ENCODE results near the gene PRKCA.

The PRKCA gene

GRCh38 chr17:66369830-66370229 lies 67.4 kb downstream of the PRKCA start:
- no peak overlapping the region for H3K27ac ChIP-seq
- no peak overlapping the region for H3K4me3 ChIP-seq (IDR thresholded peaks at IDR 0.05; ENCODE audit: insufficient read depth, low read depth, low read length)
- H3K36me3 ChIP-seq (ENCODE audit: insufficient read depth): no peaks in the 10 kb centered on the region
- H2AFZ ChIP-seq (ENCODE audit: low read depth): no peak overlapping the region
- no peaks in the 10 kb centered on the region for H3K27me3 ChIP-seq (ENCODE audit: insufficient read depth, low read depth)
- no peak for TF ChIP-seq CTCF (conservative IDR thresholded peaks at IDR 0.05; ENCODE audit: low read depth, low read length)
- no peaks in the 10 kb centered on the region for H3K79me2 ChIP-seq (ENCODE audit: insufficient read depth, low read depth)
- no peak overlapping the region for H3K4me2 ChIP-seq
- no peaks in the 10 kb centered on the region for H3K4me1 ChIP-seq (ENCODE audit: low read depth, poor library complexity, severe bottlenecking)
- H4K20me1 ChIP-seq (ENCODE audit: insufficient read depth): no peaks in the 10 kb centered on the region
- no peak overlapping the region for H3K9ac ChIP-seq

GRCh38 chr17:66371561-66371960 lies 69.1 kb downstream of the PRKCA start:
- H3K4me2 ChIP-seq: no peak overlapping the region
- no peaks in the 10 kb centered on the region for H4K20me1 ChIP-seq (ENCODE audit: insufficient read depth)
- H3K36me3 ChIP-seq (ENCODE audit: insufficient read depth): no peaks in the 10 kb centered on the region
- no peaks in the 10 kb centered on the region for H3K27me3 ChIP-seq (ENCODE audit: insufficient read depth, low read depth)
- TF ChIP-seq CTCF (conservative IDR thresholded peaks at IDR 0.05; ENCODE audit: low read depth, low read length): no peak
- H3K4me3 ChIP-seq (IDR thresholded peaks at IDR 0.05; ENCODE audit: insufficient read depth, low read depth, low read length): no peak overlapping the region
- H3K27ac ChIP-seq: no peak overlapping the region
- H3K79me2 ChIP-seq (ENCODE audit: insufficient read depth, low read depth): no peaks in the 10 kb centered on the region
- H3K4me1 ChIP-seq (ENCODE audit: low read depth, poor library complexity, severe bottlenecking): no peaks in the 10 kb centered on the region
- no peak overlapping the region for H3K9ac ChIP-seq
- H2AFZ ChIP-seq (ENCODE audit: low read depth): no peak overlapping the region

- Histone ChIP-seq H3K27ac (no peak overlapping the region), H3K4me2 (no peak overlapping the region), H3K79me2 (ENCODE audit: insufficient read depth, low read depth) (no peaks in the 10 kb centered on the region), H2AFZ (ENCODE audit: low read depth) (no peak overlapping the region), H3K27me3 (ENCODE audit: insufficient read depth, low read depth) (no peaks in the 10 kb centered on the region), H3K4me3 (IDR thresholded peaks at IDR 0.05; ENCODE audit: insufficient read depth, low read depth, low read length) (no peak overlapping the region), H3K9ac (no peak overlapping the region), H4K20me1 (ENCODE audit: insufficient read depth) (no peaks in the 10 kb centered on the region), H3K4me1 (ENCODE audit: low read depth, poor library complexity, severe bottlenecking) (no peaks in the 10 kb centered on the region), H3K36me3 (ENCODE audit: insufficient read depth) (no peaks in the 10 kb centered on the region)
- TF ChIP-seq CTCF (conservative IDR thresholded peaks at IDR 0.05; ENCODE audit: low read depth, low read length): no peak
Observed at GRCh38 chr17:66372182-66372581, 69.8 kb downstream of the PRKCA start.

- no peaks in the 10 kb centered on the region for H3K4me1 ChIP-seq (ENCODE audit: low read depth, poor library complexity, severe bottlenecking)
- no peak overlapping the region for H2AFZ ChIP-seq (ENCODE audit: low read depth)
- H3K9ac ChIP-seq: no peak overlapping the region
- no peak for TF ChIP-seq CTCF (conservative IDR thresholded peaks at IDR 0.05; ENCODE audit: low read depth, low read length)
- no peaks in the 10 kb centered on the region for H3K79me2 ChIP-seq (ENCODE audit: insufficient read depth, low read depth)
- no peaks in the 10 kb centered on the region for H4K20me1 ChIP-seq (ENCODE audit: insufficient read depth)
- H3K36me3 ChIP-seq (ENCODE audit: insufficient read depth): no peaks in the 10 kb centered on the region
- H3K27ac ChIP-seq: no peak overlapping the region
- no peak overlapping the region for H3K4me3 ChIP-seq (IDR thresholded peaks at IDR 0.05; ENCODE audit: insufficient read depth, low read depth, low read length)
- H3K27me3 ChIP-seq (ENCODE audit: insufficient read depth, low read depth): no peaks in the 10 kb centered on the region
- H3K4me2 ChIP-seq: no peak overlapping the region
Observed at GRCh38 chr17:66373079-66373478, 70.7 kb downstream of the PRKCA start.
